A673 (cell line): ENCODE data around the gene CD244. TPM values are rescaled to one million over a fixed set of nuclear protein-coding genes. Genes with fewer than 3 reads are reported as not detected.

Experiments
- BruUV-seq: library from RNA; stranded (reverse); fragments of 400-500 nt; replicated peaks from 2 replicates; lab custom pipeline; 2021; lab: Mats Ljungman, UMichigan
- CTCF ChIA-PET: fragments of 300-600 bp; sonication (Branson Sonifier 250); formaldehyde crosslinking; loops from one replicate; lab custom pipeline; 2022; ENCODE audit warnings: antibody characterized with exemption; lab: Charles Lee
- POLR2A ChIA-PET: fragments of 300-600 bp; sonication (Branson Sonifier 250); formaldehyde crosslinking; loops from one replicate; lab custom pipeline; 2022; ENCODE audit warnings: antibody characterized with exemption; ENCODE audit not compliant: low non-redundant PET; lab: Charles Lee
- DNase-seq: peaks from one replicate; pipeline ENCODE4 v3.0.0-alpha.2; 2015; ENCODE audit warnings: low spot score
- H3K27ac ChIP-seq: fragments of 200-600 bp; sonication (generic); 2 replicates; pipeline ENCODE4 v1.5.1; 2016; ENCODE audit warnings: mixed run types, low read depth, mild to moderate bottlenecking, mixed read lengths, antibody characterized with exemption, low read length; ENCODE audit not compliant: poor library complexity, severe bottlenecking
- H3K27me3 ChIP-seq: fragments of 200-600 bp; sonication (generic); replicated peaks from 2 replicates; pipeline ENCODE4 v1.6.1; 2017; ENCODE audit warnings: mixed run types, low read depth, mild to moderate bottlenecking, mixed read lengths, antibody characterized with exemption, low read length; ENCODE audit not compliant: insufficient read depth, poor library complexity
- H3K36me3 ChIP-seq: fragments of 200-600 bp; sonication (generic); 2 replicates; pipeline ENCODE4 v1.6.1; 2016; ENCODE audit warnings: mixed run types, mild to moderate bottlenecking, mixed read lengths, antibody characterized with exemption, low read length; ENCODE audit not compliant: insufficient read depth, poor library complexity, severe bottlenecking
- H3K4me1 ChIP-seq: fragments of 200-600 bp; sonication (generic); 2 replicates; pipeline ENCODE4 v1.6.1; 2017; ENCODE audit warnings: mixed run types, mild to moderate bottlenecking, mixed read lengths, antibody characterized with exemption, low read length; ENCODE audit not compliant: insufficient read depth, poor library complexity, severe bottlenecking
- H3K4me3 ChIP-seq: fragments of 200-600 bp; sonication (generic); 2 replicates; pipeline ENCODE4 v1.5.1; 2016; ENCODE audit warnings: low read depth, mixed run types, mild to moderate bottlenecking, mixed read lengths, low read length; ENCODE audit not compliant: poor library complexity, severe bottlenecking
- H3K9me3 ChIP-seq: fragments of 200-600 bp; sonication (generic); 2 replicates; pipeline ENCODE4 v1.6.1; 2016; ENCODE audit warnings: mixed run types, low read depth, mild to moderate bottlenecking, mixed read lengths, antibody characterized with exemption, low read length; ENCODE audit not compliant: poor library complexity, severe bottlenecking
- CTCF ChIP-seq: fragments of 300-800, 200-600 bp; sonication (generic); conservative IDR thresholded peaks from 2 replicates; pipeline ENCODE4 v1.5.1; 2017; ENCODE audit warnings: low read depth, mild to moderate bottlenecking, antibody characterized with exemption, low read length, moderate library complexity, mixed read lengths
- EZH2 ChIP-seq: fragments of 200-600 bp; sonication (generic); IDR thresholded peaks from 2 replicates; pipeline ENCODE4 v1.6.1; 2017; ENCODE audit warnings: borderline replicate concordance, low read depth, mild to moderate bottlenecking, mixed read lengths, antibody characterized with exemption, low read length; ENCODE audit not compliant: poor library complexity, severe bottlenecking
- intact Hi-C: fragments of 100-400 bp; cut with micrococcal nuclease; formaldehyde crosslinking; loops from one replicate; pipeline ENCODE4 v1.10.0; 2022; ENCODE audit not compliant: unreplicated experiment
- total RNA-seq: library from RNA; stranded (reverse); gene quantifications from 2 replicates; pipeline ENCODE4 v1.2.3, GENCODE V29; 2021

CD244 gene
- total RNA-seq, 1 experiment from 2014 or later = not detected

GRCh38 chr1:160826546-160826945, 36.1 kb downstream of the CD244 start:
- Histone ChIP-seq H3K36me3 (no peaks in the 10 kb centered on the region), H3K27ac (no peak overlapping the region), H3K9me3 (no peaks in the 10 kb centered on the region), H3K4me3 (no peak overlapping the region), H3K4me1 (no peaks in the 10 kb centered on the region), H3K27me3 (peaks cover 4% of the 10 kb centered on the region)
- CTCF ChIA-PET = no interaction called here
- intact Hi-C loops = loop anchor here (5.0 kb wide), 1 partner anchor 99 kb away; no protein-coding TSS in a partner anchor
- DNase-seq = no peak
- POLR2A ChIA-PET = no interaction called here
- BruUV-seq = no TSS peak
- no peak for TF ChIP-seq CTCF
- no peak for TF ChIP-seq EZH2

GRCh38 chr1:160823296-160823695, 39.4 kb downstream of the CD244 start:
- CTCF ChIA-PET = no interaction called here
- H3K9me3 ChIP-seq = no peaks in the 10 kb centered on the region
- no peak overlapping the region for H3K27ac ChIP-seq
- no peak for DNase-seq
- no peaks in the 10 kb centered on the region for H3K27me3 ChIP-seq
- H3K4me1 ChIP-seq = no peaks in the 10 kb centered on the region
- H3K36me3 ChIP-seq = no peaks in the 10 kb centered on the region
- POLR2A ChIA-PET = no interaction called here
- TF ChIP-seq CTCF (no peak), EZH2 (no peak)
- intact Hi-C loops = no loop called here
- no TSS peak for BruUV-seq
- no peak overlapping the region for H3K4me3 ChIP-seq

GRCh38 chr1:160821627-160822026, 41.1 kb downstream of the CD244 start:
- intact Hi-C loops = no loop called here
- H3K4me1 ChIP-seq = no peaks in the 10 kb centered on the region
- no peak for DNase-seq
- no peak overlapping the region for H3K4me3 ChIP-seq
- no peaks in the 10 kb centered on the region for H3K9me3 ChIP-seq
- ChIA-PET CTCF (interaction anchor here (0.6 kb wide), 1 partner anchor 137 kb away, joined by 3 read pairs; no protein-coding TSS in a partner anchor), POLR2A (no interaction called here)
- no peaks in the 10 kb centered on the region for H3K27me3 ChIP-seq
- H3K36me3 ChIP-seq = no peaks in the 10 kb centered on the region
- no TSS peak for BruUV-seq
- TF ChIP-seq CTCF = no peak
- no peak for TF ChIP-seq EZH2
- no peak overlapping the region for H3K27ac ChIP-seq
